Measurements from ENCODE around the gene SRBD1.

Gene SRBD1, protein sequence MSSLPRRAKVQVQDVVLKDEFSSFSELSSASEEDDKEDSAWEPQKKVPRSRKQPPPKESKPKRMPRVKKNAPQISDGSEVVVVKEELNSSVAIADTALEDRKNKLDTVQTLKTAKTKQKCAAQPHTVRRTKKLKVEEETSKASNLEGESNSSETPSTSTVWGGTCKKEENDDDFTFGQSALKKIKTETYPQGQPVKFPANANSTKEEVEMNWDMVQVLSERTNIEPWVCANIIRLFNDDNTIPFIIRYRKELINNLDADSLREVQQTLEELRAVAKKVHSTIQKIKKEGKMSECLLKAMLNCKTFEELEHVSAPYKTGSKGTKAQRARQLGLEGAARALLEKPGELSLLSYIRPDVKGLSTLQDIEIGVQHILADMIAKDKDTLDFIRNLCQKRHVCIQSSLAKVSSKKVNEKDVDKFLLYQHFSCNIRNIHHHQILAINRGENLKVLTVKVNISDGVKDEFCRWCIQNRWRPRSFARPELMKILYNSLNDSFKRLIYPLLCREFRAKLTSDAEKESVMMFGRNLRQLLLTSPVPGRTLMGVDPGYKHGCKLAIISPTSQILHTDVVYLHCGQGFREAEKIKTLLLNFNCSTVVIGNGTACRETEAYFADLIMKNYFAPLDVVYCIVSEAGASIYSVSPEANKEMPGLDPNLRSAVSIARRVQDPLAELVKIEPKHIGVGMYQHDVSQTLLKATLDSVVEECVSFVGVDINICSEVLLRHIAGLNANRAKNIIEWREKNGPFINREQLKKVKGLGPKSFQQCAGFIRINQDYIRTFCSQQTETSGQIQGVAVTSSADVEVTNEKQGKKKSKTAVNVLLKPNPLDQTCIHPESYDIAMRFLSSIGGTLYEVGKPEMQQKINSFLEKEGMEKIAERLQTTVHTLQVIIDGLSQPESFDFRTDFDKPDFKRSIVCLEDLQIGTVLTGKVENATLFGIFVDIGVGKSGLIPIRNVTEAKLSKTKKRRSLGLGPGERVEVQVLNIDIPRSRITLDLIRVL
- 9.0 to 50.9 (median 31.7) reads per million in 17 experiments for total RNA-seq

DNA sequence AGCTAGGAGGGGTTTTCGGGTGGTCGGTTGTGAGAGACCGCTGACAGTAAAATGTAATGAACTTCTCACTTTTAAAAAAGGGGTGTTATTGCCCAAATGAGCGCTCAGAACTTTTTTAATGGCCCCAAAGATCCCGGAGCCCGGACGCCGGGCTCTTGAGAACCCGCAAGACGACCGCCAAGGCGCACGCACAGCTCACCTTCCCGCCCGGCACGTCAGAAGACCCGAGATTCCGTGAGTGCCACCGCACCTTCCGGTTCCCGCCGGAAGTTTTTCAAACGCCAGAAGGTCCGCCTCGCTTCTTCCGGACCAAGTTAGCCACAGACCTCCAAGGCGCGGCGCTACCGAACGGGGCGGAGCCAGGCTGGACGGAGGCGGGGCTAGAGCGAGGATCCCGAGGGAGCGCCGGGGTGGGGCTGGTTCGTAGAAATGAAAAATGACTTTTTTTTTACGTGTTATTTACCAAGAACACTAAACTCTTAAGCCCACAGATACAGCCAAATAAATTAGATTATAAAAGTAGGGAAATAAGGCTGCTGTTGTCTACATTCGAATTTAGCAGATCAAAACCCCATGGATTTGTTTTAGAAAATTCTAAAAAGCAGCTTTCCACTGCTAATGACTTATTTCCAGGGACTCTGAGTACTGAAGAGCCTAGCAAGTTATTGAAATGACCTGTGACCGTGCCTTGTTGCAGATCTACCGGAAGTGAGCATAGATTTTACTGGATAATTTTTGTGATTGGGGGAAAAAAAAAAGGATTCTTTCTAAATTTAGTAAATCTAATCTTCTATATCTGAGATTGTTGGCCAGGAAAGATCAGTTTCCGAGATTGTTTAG is at the start of gene SRBD1:
TSS of gene SRBD1 (minus strand) at position 248 of the 840 bp plus-strand sequence. CDS start 5,826 bp downstream, outside the sequence.
- peak; percentile 96 to 98 (median 98) for DNase-seq

DNA sequence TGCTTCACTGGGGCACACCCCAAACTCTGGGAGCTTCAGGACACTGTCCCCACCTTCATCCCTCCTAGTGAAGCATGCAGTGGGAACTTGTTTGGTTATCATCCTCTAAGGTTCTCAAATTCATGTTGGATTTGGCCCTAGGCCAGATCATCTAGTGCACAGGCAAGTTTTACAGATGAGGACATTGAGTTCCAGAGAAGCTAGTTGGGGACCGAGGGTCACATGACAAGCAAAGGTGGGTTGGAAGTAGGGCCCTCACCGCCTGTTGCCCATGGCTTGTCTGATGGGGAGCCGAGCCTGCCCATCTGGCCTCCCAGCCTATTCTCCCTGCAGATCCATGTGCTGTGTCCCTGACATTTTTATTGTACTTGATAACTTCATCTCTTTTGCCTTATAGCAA is 43.2 kb upstream of the SRBD1 start:
- DNase-seq, result no peak

DNA sequence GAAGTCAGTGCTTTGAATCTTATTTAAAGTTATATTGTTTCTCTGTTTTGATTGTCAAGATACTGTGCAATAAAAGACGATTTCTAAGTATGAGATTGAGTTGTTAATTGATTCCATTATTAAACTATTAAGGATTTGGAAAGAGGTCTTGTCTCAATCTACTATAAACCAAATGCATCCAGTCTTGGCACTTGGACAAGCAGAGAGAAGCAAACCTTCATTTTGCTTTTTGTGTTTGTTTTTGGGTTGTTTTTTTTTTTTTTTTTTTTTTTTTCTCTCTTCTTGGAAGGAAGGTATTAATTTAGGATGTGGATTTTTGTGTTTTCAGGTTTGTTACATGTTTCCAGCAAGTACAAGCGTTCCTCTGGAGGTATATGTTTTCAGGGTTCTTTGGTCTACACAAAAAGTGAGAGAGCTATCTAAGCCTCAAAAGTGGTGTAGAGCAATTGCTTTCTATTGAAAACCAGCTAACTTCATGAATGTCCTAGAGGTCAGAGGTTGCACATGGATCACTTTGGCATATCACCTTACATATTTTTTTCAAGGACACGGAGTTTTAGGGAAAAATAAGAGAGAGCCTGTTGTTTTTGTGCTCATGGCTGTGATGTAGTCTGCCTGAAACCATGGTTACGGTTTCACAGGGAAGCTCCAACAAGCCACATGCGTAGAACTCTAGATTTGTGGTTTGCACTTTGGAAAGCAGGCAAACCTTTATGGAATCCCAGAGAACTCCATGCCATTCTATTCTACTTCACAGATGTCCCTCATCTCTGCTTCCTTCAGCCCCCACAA is 42.3 kb upstream of the SRBD1 start:
- no peak for DNase-seq

DNA sequence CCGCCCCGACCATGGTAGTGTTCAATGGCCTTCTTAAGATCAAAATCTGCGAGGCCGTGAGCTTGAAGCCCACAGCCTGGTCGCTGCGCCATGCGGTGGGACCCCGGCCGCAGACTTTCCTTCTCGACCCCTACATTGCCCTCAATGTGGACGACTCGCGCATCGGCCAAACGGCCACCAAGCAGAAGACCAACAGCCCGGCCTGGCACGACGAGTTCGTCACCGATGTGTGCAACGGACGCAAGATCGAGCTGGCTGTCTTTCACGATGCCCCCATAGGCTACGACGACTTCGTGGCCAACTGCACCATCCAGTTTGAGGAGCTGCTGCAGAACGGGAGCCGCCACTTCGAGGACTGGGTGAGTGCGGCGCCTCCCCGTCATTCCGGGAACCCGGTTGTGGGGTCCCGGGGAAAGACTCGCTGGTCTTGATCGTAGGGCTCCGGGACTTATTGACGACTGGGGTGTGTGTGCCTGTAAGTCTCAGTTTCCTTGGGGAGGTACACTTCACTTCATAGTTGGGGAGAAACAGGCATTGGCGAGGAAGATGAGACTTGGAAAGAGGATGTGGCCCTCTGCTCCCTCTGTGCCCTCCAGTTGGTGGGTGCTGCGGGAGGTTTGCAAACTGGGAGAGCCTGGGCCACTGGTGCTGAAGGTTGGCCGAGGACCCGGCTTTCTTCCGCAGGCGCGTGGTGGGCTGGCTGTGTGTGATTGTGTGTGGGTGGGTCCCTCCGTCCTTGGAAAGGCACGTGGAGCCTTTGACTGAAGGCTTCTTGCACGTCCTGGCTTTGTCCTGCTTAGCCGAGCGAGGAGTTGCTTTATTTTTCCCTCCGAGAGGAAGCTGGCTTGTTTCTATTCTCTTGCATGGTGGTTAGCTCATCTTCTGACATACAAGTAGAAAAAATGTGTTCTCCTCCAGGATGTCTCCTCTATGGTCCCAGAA is 41.3 kb upstream of the SRBD1 start:
- DNase-seq, result peak; percentile 67 to 81 (median 77)

DNA sequence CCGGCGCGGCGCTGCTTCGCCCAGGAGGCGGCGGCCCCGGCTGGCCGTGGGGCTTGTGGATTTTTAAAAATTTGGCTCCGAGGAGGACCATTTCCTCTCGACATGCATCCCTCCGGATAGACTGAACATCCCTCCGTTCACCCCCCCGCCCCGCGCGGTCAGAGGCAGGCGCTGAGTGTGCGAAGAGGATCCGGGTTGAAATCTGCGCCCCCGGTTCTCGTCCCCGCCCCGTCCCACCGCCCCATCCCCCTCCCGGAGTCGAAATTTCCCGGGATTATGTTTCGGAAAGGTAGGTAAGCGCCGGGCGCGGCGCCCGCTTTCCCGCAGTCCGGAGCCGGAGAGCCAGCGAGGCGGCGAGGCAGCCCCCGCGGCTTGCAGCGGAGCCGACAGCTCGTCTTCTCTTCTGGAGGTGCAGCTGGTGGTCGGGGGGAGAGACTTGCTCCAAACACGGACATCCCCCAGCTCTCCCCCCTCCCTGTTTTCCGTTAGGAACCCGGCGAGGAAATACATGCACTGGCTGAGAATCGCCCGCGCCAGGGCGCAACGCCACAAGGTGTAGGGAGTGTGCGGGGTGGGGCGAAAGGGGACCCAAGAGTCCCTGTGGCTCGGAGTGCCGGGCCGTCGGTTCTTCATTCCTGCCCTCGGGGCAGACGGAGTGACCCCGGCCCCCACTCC is 40.5 kb upstream of the SRBD1 start, which contains the start of gene PRKCE:
TSS of gene PRKCE (plus strand) at position 261 of the 675 bp plus-strand sequence.
- DNase-seq, result peak in 1 of 4 experiments; percentile 42

DNA sequence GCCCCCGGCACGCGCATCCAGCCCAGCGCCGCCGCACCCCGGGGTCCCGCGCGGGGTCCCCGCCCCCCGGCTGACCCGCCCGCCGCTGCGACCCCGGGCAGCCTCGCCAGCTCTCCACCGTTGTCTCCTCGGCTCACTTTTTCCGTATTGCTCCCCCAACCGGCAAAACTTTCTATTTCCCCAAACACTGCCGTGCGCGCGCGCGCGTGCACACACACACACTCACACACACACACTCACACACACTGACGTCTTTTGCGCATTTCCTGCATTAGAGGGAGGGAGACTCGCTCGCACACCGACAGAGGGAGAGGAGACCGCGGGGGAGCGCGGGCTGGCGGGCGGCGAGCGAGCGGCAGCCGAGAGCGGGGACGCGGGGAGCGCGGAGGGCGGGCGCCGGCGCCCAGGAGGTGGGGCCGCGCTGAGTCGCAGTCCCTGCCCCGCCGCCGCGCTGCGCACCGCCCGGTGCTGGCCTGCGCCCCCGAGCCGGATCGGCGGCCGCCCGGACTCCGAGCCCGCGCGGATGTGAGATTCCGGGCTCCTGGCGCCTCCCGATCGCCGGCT is 39.9 kb upstream of the SRBD1 start:
- peak; percentile 94 to 96 (median 94) for DNase-seq

DNA sequence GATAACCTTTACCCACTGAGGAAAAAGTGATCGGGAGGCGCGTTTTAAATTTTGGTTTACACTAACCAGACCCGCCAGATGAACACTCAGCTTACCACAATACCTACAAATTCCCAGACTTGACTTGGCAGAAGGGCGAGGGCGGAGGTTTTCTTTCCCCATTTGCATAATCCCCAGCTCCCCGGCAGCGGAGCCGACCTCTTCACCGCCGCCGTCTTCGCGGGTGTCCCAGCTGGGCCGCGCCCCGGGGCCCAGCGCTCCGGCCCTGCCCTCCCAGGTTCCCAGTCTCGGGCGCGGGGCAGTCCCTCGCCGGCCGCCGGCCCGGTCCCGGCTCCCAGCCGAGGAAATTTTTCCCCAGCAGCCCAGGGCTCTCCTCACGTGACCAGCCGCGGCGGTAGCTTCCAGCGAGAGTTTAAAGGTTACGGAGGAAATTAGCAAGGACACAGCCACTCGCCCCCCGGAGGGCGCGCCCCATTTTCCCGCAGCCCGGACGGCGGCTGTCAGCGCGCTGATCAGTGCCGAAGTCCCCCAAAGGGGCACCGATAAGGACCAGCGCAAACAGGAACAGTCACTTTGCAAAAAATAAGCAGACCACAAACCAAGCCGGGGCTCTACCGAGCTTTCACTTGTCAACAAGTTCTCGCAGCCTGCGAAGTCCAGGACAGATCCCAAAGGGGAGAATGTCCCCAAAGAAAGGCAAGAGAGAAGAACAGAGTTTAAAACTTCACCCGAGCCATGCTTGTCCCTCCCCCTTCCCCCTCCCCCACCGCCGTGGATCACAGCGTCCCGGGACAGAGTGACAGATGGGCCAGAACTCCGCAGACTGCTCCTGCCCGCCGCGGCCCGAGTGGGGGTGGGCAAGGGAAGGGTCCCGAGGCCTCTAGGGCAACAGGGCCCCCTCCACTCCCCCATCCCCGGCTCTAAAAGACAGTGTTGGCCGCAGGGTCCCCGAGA is 39.1 kb upstream of the SRBD1 start:
- DNase-seq, result peak; percentile 60 to 80 (median 71)

DNA sequence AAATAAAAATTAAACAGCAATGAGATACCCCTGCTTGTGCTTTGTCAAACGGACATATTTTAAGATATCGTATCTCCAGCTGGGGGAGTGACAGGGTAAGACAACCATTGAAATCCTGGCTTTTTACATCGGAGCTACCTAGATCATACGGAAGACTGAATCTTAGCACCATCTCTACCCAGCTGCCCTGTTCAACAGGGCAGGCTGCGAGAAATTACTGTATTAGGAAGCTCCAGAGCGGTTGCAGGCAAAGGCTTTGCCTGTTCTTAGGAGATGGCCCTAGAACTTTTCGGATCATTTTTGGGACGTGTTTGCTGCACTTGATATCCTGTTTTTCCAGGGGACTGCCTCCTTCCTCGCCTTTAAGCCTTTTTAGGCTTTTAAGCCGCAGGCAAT is 38.4 kb upstream of the SRBD1 start:
- DNase-seq, result peak; percentile 16 to 34 (median 24)

DNA sequence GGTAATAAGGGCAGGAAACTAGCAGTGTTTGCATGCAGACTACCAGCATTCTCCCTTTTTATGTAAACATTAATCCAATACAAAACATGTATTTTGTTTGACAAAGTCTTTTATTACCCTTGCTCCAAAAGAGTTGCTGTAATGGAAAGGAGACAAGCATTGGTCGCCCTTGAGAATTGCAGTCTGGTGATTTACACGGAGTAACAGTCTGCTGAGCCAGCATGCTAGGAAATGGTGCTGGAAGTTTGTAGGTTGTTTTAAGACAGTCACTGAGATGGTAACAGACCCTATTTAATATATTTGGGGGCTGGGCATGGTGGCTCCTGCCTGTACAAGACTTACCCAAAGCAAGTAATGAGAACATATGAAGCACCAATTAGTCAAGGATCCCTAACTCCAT is 37.6 kb upstream of the SRBD1 start:
- DNase-seq, result no peak

DNA sequence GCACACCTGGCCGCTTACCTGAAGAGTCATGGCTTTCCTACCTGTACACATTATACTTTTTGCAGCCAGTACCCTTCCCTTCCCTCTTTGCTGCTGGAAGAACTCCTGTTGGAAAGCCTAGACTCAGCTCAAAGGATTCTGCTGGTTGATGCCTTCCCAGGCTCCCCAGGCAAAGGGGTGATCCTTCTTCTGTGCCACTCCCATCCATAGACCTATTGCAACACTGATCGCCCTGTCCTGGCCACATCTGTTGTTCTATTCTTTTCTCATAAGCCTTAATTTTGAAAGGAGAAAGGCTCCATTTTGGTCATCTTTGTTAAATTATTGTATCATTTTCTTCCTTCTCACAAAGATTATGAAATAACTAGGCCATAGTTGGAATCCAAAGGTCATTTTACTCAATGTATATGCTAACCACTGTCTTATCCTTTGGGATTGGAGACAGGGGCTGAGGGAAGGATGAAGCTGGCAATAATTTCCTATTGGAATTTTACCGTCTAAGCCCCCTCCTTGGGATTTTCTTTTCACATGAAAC is 37.0 kb upstream of the SRBD1 start:
- no peak for DNase-seq

DNA sequence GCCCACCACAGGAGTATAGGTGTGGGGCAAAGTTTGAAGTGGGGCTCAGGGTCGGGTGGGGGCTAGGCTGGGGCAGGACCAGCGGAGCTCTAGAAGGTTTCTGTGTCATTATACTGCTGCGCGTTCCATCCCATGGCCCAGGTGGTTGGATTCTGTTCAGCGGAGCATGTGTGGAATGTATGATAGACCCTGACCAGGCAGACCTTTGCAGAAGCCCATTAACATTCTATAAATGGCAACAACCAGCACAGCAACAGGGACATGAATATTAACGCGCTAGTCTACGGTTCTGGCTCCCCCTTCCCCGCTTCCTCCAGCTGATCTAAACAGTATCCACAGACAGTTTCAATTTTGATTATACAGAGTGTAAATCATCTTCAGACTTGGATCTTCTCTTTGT is 36.3 kb upstream of the SRBD1 start:
- no peak for DNase-seq

DNA sequence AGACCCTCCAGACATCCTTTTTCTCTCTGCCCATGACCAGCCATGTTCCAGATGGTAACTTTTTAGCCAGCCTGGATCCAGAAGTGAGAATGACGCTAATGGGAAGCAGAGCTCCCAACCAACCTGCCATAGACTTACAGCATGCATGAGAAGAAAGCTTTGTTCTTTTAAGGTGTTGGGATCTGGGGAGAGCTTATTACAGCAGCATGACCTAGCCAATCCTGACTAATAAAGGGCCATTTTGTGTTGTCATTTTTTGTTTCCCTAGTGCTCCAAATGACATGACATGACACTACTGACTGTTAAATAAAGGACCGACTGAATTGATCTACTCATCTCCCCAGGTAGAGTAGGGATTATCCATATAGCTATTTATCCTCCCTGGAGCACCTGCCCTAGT is 35.2 kb upstream of the SRBD1 start:
- no peak for DNase-seq

DNA sequence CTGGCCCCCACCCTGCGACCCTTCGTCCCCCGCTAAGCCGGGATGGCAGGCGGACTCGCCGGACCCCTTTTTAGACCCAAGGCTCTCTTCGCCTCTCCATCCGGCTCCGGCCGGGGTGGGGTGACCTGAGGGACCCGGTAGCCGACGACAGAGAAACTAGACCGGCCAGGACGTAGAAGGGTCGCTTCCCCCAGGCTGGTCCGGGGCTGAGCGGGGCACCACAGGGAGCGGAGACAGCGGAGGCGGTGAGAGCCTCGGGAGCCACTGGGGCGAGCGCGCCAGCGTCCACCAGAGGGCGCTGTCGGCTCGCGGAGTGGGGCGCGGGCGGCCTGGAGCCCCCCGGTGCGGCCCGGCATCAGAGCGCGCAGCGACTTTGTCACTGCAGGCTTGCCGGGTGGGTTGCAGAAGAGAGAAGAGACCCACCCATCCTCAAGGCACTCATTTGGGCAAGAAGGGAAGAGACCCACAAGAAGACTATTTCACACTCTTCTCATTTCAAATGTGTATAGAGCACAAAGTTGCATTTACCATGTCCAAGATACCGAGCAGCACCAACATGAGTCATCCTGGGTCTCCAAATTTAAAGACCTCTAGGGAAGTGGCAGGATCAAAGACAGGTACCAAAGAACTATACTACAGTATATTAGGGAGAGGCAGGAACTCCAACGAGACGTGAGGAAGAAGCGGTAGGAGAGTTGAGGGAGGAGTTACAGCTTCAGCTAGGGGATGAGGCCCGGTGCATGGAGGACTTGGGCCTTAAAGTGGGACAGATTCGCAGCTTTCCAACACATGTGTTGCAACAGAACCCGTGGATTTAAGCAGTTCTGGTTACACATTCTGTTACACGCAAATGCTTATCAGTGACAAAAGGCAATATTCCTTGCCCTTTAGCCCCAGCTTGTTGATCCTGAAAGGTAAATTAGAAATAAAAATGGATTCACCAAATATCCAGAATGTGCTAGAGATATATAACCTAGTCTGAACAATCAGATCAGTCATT is 32.8 kb upstream of the SRBD1 start:
- peak; percentile 77 to 91 (median 90) for DNase-seq

DNA sequence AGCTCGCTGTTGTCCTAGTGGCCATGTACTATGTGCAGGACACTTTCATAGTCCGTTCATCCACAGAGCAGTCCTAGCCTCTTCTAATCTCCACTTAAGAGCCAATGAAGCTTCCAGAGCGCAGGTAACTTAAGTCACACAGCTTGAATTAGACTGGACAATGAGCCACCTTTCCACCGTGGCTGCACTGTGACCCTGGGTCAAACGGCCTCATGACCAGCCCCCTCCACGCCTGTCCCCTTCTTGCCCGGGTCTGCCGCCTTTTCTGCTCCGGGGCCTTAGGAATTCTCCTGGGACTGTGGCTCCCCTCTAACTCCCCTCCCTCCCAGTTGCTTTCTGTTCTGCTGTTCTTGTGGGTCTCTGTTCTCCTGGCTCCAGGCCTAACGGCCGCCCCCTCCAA is 32.0 kb upstream of the SRBD1 start:
- DNase-seq, result peak in 1 of 4 experiments; percentile 8

DNA sequence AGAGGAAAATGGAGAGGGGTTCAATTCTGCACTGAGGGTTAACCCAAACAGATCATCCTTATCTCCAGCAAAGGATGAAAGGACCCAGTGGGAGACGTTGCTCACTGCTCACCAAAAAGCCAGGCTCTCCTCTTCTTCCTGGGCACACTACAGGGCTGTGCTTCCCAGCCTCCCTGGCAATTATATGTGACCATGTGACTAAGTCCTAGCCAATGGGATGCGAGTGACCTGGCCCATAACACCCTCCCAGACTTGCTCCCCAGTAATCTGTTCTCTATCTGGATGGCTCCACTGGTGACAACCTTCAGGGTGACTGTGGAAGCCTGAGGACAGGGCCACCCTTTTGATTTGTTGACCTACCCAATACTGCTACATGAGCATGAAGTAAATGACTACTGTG is 29.5 kb upstream of the SRBD1 start:
- no peak for DNase-seq

DNA sequence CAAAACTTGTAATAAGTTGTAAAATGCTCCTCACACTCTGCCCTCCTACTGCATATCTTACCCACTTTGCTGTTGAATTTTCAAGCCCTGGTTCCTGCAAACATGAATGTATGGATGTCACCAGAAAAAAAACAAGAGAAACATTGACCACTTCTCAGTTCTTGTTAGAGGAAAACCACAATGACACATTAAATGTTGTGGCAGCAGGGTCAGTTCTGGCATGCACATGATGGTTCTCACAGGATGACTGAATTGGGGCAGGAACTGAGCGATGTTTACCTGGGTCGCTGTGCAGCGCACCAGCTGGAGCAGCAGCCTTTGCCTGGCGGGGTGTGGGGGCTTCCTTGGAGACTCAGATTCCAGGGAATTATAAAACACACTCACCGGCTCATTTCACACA is 26.4 kb upstream of the SRBD1 start:
- DNase-seq, result peak; percentile 62 to 85 (median 77)

Measured in suppressor macrophage (primary cell).